Spleen (tissue), 7 donors: ENCODE data around the gene CATSPER3.

Experiments
- CTCF ChIP-seq, 11 experiments: fragments of 200-600 bp in 7 of 11; fragments of 450-650 bp in 4 of 11; sonication (generic) in 4 of 11; IDR thresholded peaks in 8 of 11; conservative IDR thresholded peaks in 3 of 11; 1 replicate in 7 of 11; 2 replicates in 4 of 11; pipeline versions ENCODE4 v1.4.0 to v1.8.0; 2016 to 2021; ENCODE audit warnings: antibody characterized with exemption in 11 of 11, inconsistent platforms in 4 of 11, mild to moderate bottlenecking in 1 of 11
- POLR2AphosphoS5 ChIP-seq, 3 donors: sonication (generic); formaldehyde crosslinking; IDR thresholded peaks; one replicate each; pipeline ENCODE4 v1.5.1; 2017; ENCODE audit warnings: antibody characterized with exemption in 3 of 3
- donor health status: DM: no; HTN: no; CAD: no; lungs with moderate emphysema.
- donor health status: DM: no; HTN: no; CAD: no.
- donor health status: DM: no; HTN: no; CAD: no.

- TF ChIP-seq CTCF (IDR thresholded peaks at IDR 0.05 in 8 of 11, conservative IDR thresholded peaks at IDR 0.05 in 3 of 11) (no peak), POLR2AphosphoS5 (IDR thresholded peaks at IDR 0.05) (no peak)
These were observed 74.0 kb downstream of the CATSPER3 start for GRCh38 chr5:135041726-135042125.
